K562 (cell line): ENCODE results near the gene LBH. TPM values are rescaled to one million over a fixed set of nuclear protein-coding genes. Genes with fewer than 3 reads are reported as not detected.

Source experiments
- ATAC-seq: fragments of 200-7000 bp; cut with Tn5 transposase; 3 replicates; pipeline ENCODE4 v1.9.1; 2020; ENCODE audit warnings: moderate library complexity
- BruUV-seq: library from RNA; stranded (reverse); fragments of 400-500 nt; replicated peaks from 2 replicates; lab custom pipeline; 2021; lab: Mats Ljungman, UMichigan
- CTCF ChIA-PET: fragments of 300-600 bp; formaldehyde crosslinking; extraction: SDS; loops from one replicate; lab custom pipeline; 2021; ENCODE audit warnings: low intra/inter-chr PET ratio; lab: Yijun Ruan, JAX
- POLR2A ChIA-PET: fragments of 300-600, 350-650 bp; sonication (Branson Sonifier 250); formaldehyde crosslinking; extraction: SDS; loops from one replicate; lab custom pipeline; 2021; ENCODE audit warnings: antibody characterized with exemption, inconsistent platforms; lab: Yijun Ruan, JAX
- DNase-seq, 4 experiments: peaks; one replicate each; pipeline versions ENCODE4 v3.0.0 to v3.0.0-alpha.2; 2011 to 2018; ENCODE audit warnings: low spot score in 3 of 4, mixed read lengths in 3 of 4; ENCODE audit errors: extremely low read depth in 1 of 4
- FAIRE-seq: peaks from 2 replicates; lab custom pipeline; 2011; peaks lifted over from hg19 to GRCh38; lab: Jason Lieb, UNC
- H2AFZ ChIP-seq: 2 replicates; pipeline ENCODE4 v1.6.0; 2011; ENCODE audit warnings: low read depth, low read length, control low read depth, inconsistent platforms
- H3K27ac ChIP-seq: fragments of 200-600 bp; 3 replicates; pipeline ENCODE4 v1.8.0; 2011; ENCODE audit warnings: low read depth, mild to moderate bottlenecking, control low read depth, inconsistent platforms, low read length, moderate library complexity, mixed read lengths; ENCODE audit errors: extremely low read depth
- H3K27me3 ChIP-seq, 2 experiments: fragments of 300-600 bp in 1 of 2; 2 replicates in 1 of 2; 3 replicates in 1 of 2; pipeline versions ENCODE4 v1.6.0 to v1.8.0; 2011; ENCODE audit warnings: inconsistent platforms in 2 of 2, low read length in 2 of 2, mild to moderate bottlenecking in 1 of 2, mixed read lengths in 1 of 2, moderate library complexity in 1 of 2; ENCODE audit not compliant: control insufficient read depth in 2 of 2, insufficient read depth in 2 of 2
- H3K36me3 ChIP-seq: fragments of 300-600 bp; 3 replicates; pipeline ENCODE4 v1.8.0; 2011; ENCODE audit warnings: mild to moderate bottlenecking, low read length, inconsistent platforms; ENCODE audit not compliant: control insufficient read depth, insufficient read depth
- H3K4me1 ChIP-seq, 2 experiments: fragments of 200-600 bp in 1 of 2; replicated peaks in 1 of 2; 2 replicates in 1 of 2; 3 replicates in 1 of 2; pipeline versions ENCODE4 v1.5.1 to v1.8.0; 2011; ENCODE audit warnings: inconsistent platforms in 2 of 2, low read length in 2 of 2, mild to moderate bottlenecking in 1 of 2, mixed read lengths in 1 of 2, moderate library complexity in 1 of 2; ENCODE audit not compliant: control insufficient read depth in 2 of 2, insufficient read depth in 2 of 2
- H3K4me2 ChIP-seq: 2 replicates; pipeline ENCODE4 v1.6.1; 2011; ENCODE audit warnings: low read length, control low read depth, inconsistent platforms, mixed read lengths; ENCODE audit not compliant: insufficient read depth
- H3K4me3 ChIP-seq: fragments of 200-600 bp; sonication (generic), shearing (Covaris generic); 2 replicates; pipeline ENCODE4 v1.5.1; 2016; ENCODE audit warnings: control low read depth, inconsistent platforms
- H3K79me2 ChIP-seq: fragments of 200-600 bp; 3 replicates; pipeline ENCODE4 v1.8.0; 2011; ENCODE audit warnings: low read length, inconsistent platforms; ENCODE audit not compliant: control insufficient read depth, insufficient read depth
- H3K9ac ChIP-seq, 2 experiments: 2 replicates each; pipeline versions ENCODE4 v1.6.0 to v1.6.1; 2011; ENCODE audit warnings: low read depth in 2 of 2, low read length in 2 of 2, control low read depth in 1 of 2, inconsistent platforms in 1 of 2, mild to moderate bottlenecking in 1 of 2, mixed read lengths in 1 of 2; ENCODE audit not compliant: insufficient read depth in 1 of 2
- H3K9me1 ChIP-seq: one replicate; pipeline ENCODE4 v1.6.0; 2011; ENCODE audit warnings: inconsistent platforms, mild to moderate bottlenecking, low read length, moderate library complexity; ENCODE audit not compliant: control insufficient read depth, insufficient read depth
- H3K9me3 ChIP-seq: replicated peaks from 2 replicates; pipeline ENCODE4 v1.5.1; 2011; ENCODE audit warnings: low read depth, low read length, inconsistent platforms; ENCODE audit not compliant: control insufficient read depth, insufficient read depth
- H4K20me1 ChIP-seq: replicated peaks from 2 replicates; pipeline ENCODE4 v1.6.1; 2011; ENCODE audit warnings: low read length, inconsistent platforms, mixed read lengths; ENCODE audit not compliant: control insufficient read depth, insufficient read depth
- BRD9 ChIP-seq: fragments of 450-650 bp; IDR thresholded peaks from 2 replicates; pipeline ENCODE4 v1.6.1; 2018; ENCODE audit warnings: low read depth; ENCODE audit not compliant: partially characterized antibody
- KLF6 ChIP-seq: fragments of 250-450 bp; sonication (Bioruptor Pico); IDR thresholded peaks from 2 replicates; pipeline ENCODE4 v1.4.0; 2020; ENCODE audit warnings: mild to moderate bottlenecking, moderate library complexity, borderline replicate concordance
- TEAD4 ChIP-seq, 2 experiments: sonication (generic) in 1 of 2; formaldehyde crosslinking in 1 of 2; IDR thresholded peaks; 2 replicates each; pipeline versions ENCODE4 v1.6.1 to v1.8.0; 2012 to 2022; ENCODE audit warnings: borderline replicate concordance in 1 of 2, inconsistent platforms in 1 of 2, low read length in 1 of 2, mild to moderate bottlenecking in 1 of 2, missing genetic modification reagents in 1 of 2
- ZKSCAN3 ChIP-seq: fragments of 250-450 bp; sonication (Bioruptor Pico); IDR thresholded peaks from 2 replicates; pipeline ENCODE4 v1.4.0; 2020
- WGBS: fragments of 100-300 bp; shearing (Covaris generic); methylation state at CpG from one replicate; pipeline ENCODE4 v1.1.6; 2016; ENCODE audit warnings: low coverage, mixed read lengths; ENCODE audit not compliant: insufficient coverage; ENCODE audit errors: missing lambda C conversion rate; 5-methylcytosine and 5-hydroxymethylcytosine counted together
- in situ Hi-C: fragments of 300-500 bp; cut with MboI; formaldehyde crosslinking; loops from 4 replicates; pipeline ENCODE4 v1.15.0; 2018; ENCODE audit warnings: inconsistent platforms, mixed read lengths
- intact Hi-C: fragments of 100-400 bp; cut with micrococcal nuclease; formaldehyde crosslinking; loops from 2 replicates; pipeline ENCODE4 v1.14.2; 2022
- polyA plus RNA-seq, 8 experiments: library from polyadenylated mRNA; depleted of rRNA in 4 of 8; stranded (reverse) in 5 of 8; unstranded in 3 of 8; fragments of >200 nt; fragmentation: Nextera tagmentation in 2 of 8; fragmentation: Illumina TruSeq in 1 of 8; extraction: Ambion mirVana in 2 of 8; extraction: Trizol in 1 of 8; gene quantifications; 2 replicates each; pipeline versions ENCODE4 v1.2.1 to v1.2.3, GENCODE V29; 2011 to 2014; ENCODE audit warnings: inconsistent platforms in 1 of 8, missing spikeins in 1 of 8
- total RNA-seq, 7 experiments: library from RNA; depleted of rRNA in 6 of 7; stranded (reverse); fragments of >200 nt in 6 of 7; fragmentation: Illumina TruSeq in 2 of 7; extraction: Trizol in 2 of 7; gene quantifications; 2 replicates each; pipeline versions ENCODE4 v1.2.1 to v1.2.3, GENCODE V29; 2011 to 2021; ENCODE audit warnings: low replicate concordance in 1 of 7
- TF ChIP-seq, protein P1 (sequence below): sonication (generic); formaldehyde crosslinking; IDR thresholded peaks from 2 replicates; pipeline ENCODE4 v1.8.0; 2022; ENCODE audit warnings: mild to moderate bottlenecking, missing genetic modification reagents

The LBH gene
- total and polyA plus RNA-seq, 9 of the 15 experiments (the other 6 are each of a cell fraction or from before 2014, with no cell fraction given) = 3.1 to 13.4 (median 7.4) TPM

DNA sequence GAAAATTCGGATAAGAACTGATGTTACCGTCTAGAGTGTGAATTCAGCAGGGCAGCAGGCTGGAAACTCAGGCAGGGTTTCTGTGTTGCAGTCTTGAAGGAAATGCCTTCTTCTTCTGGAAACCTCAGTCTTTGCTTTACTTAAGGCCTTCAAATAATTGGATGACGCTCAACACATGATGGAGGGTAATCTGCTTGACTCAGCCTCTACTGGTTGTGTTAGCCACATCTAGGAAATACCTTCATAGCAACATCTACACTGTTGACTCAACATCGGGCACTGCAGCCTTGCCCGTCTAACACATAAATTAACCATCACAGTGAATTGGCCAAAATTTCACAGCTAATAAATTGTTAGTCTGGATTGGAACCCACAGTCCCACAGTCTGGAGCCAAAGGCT lies 47.3 kb upstream of the LBH start:
- WGBS = 81% methylated on average over 5 of the region's 5 CpGs
- TF ChIP-seq, protein P1, sequence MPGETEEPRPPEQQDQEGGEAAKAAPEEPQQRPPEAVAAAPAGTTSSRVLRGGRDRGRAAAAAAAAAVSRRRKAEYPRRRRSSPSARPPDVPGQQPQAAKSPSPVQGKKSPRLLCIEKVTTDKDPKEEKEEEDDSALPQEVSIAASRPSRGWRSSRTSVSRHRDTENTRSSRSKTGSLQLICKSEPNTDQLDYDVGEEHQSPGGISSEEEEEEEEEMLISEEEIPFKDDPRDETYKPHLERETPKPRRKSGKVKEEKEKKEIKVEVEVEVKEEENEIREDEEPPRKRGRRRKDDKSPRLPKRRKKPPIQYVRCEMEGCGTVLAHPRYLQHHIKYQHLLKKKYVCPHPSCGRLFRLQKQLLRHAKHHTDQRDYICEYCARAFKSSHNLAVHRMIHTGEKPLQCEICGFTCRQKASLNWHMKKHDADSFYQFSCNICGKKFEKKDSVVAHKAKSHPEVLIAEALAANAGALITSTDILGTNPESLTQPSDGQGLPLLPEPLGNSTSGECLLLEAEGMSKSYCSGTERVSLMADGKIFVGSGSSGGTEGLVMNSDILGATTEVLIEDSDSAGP (CRISPR knock-in tag) = no peak
- TF ChIP-seq ZKSCAN3 (CRISPR knock-in tag) (no peak), KLF6 (CRISPR knock-in tag) (no peak), BRD9 (no peak), TEAD4 (IDR thresholded peaks at IDR 0.05; ENCODE audit: low read length) (no peak), TEAD4 (CRISPR knock-in tag; IDR thresholded peaks at IDR 0.05; ENCODE audit: borderline replicate concordance) (no peak)
- no peak overlapping the region for H3K4me3 ChIP-seq
- intact Hi-C loops (no loop called here), in situ Hi-C loops (no loop called here)
- no peak overlapping the region for H3K4me2 ChIP-seq
- no peaks in the 10 kb centered on the region for H3K9me1 ChIP-seq
- no peak overlapping the region for H2AFZ ChIP-seq
- BruUV-seq = no TSS peak
- no peaks in the 10 kb centered on the region for H3K36me3 ChIP-seq
- POLR2A ChIA-PET = interaction anchor here (0.8 kb wide), 1 partner anchor 10 kb away, joined by 3 read pairs; no protein-coding TSS in a partner anchor
- CTCF ChIA-PET = no interaction called here
- H4K20me1 ChIP-seq = no peaks in the 10 kb centered on the region
- ATAC-seq (no peak), DNase-seq (no peak), FAIRE-seq (no peak)
- H3K9ac ChIP-seq = no peak overlapping the region
- H3K9me3 ChIP-seq = no peaks in the 10 kb centered on the region
- H3K79me2 ChIP-seq = no peaks in the 10 kb centered on the region
- H3K27ac ChIP-seq = no peak overlapping the region
- peaks cover 6 to 20% of the 10 kb centered on the region in 2 experiments; a peak in 3 of 5 replicates for H3K4me1 ChIP-seq
- no peaks in the 10 kb centered on the region for H3K27me3 ChIP-seq
